MCF 10A (cell line): Measurements from ENCODE around the gene SHC3. TPM values are rescaled to one million over a fixed set of nuclear protein-coding genes. Genes with fewer than 3 reads are reported as not detected.

Source experiments
- BruUV-seq: library from RNA; stranded (reverse); fragments of 400-500 nt; replicated peaks from 2 replicates; lab custom pipeline; 2021; lab: Mats Ljungman, UMichigan
- CTCF ChIA-PET: fragments of 300-600 bp; sonication (Branson Sonifier 250); formaldehyde crosslinking; extraction: SDS; loops from one replicate; lab custom pipeline; 2021; ENCODE audit warnings: antibody characterized with exemption, inconsistent platforms; lab: Yijun Ruan, JAX
- POLR2A ChIA-PET: fragments of 300-600, 350-650 bp; sonication (Branson Sonifier 250); formaldehyde crosslinking; extraction: SDS; loops from one replicate; lab custom pipeline; 2020; ENCODE audit warnings: antibody characterized with exemption, inconsistent platforms; lab: Yijun Ruan, JAX
- DNase-seq: peaks from one replicate; pipeline ENCODE4 v3.0.0-alpha.2; 2018; ENCODE audit not compliant: unreplicated experiment
- H3K27ac Mint-ChIP-seq: one replicate; pipeline ENCODE4 v1.8.0; 2022; ENCODE audit warnings: mild to moderate bottlenecking, low read depth, mixed read lengths; ENCODE audit not compliant: unreplicated experiment
- H3K27me3 Mint-ChIP-seq: one replicate; pipeline ENCODE4 v1.8.0; 2022; ENCODE audit warnings: mixed read lengths; ENCODE audit not compliant: insufficient read depth, unreplicated experiment
- H3K36me3 Mint-ChIP-seq: one replicate; pipeline ENCODE4 v1.8.0; 2022; ENCODE audit warnings: mild to moderate bottlenecking, moderate library complexity, mixed read lengths; ENCODE audit not compliant: insufficient read depth, unreplicated experiment
- H3K4me1 Mint-ChIP-seq: one replicate; pipeline ENCODE4 v1.8.0; 2022; ENCODE audit warnings: mixed read lengths; ENCODE audit not compliant: insufficient read depth, unreplicated experiment
- H3K4me3 Mint-ChIP-seq: one replicate; pipeline ENCODE4 v1.8.0; 2022; ENCODE audit warnings: mild to moderate bottlenecking, moderate library complexity, mixed read lengths; ENCODE audit not compliant: unreplicated experiment
- H3K9me3 Mint-ChIP-seq: one replicate; pipeline ENCODE4 v1.8.0; 2022; ENCODE audit warnings: mixed read lengths; ENCODE audit not compliant: unreplicated experiment
- intact Hi-C: fragments of 100-400 bp; cut with micrococcal nuclease; formaldehyde crosslinking; loops from 2 replicates; pipeline ENCODE4 v1.14.1; 2022
- total RNA-seq: library from RNA; stranded (reverse); gene quantifications from 2 replicates; pipeline ENCODE4 v1.2.3, GENCODE V29; 2022
- TF ChIP-seq, protein P1 (sequence below): fragments of 200-600 bp; IDR thresholded peaks from one replicate; pipeline ENCODE4 v1.8.0; 2022; ENCODE audit warnings: antibody characterized with exemption, mild to moderate bottlenecking; ENCODE audit not compliant: unreplicated experiment

SHC3 gene
- total RNA-seq, 1 experiment from 2014 or later: 0.02 TPM

DNA sequence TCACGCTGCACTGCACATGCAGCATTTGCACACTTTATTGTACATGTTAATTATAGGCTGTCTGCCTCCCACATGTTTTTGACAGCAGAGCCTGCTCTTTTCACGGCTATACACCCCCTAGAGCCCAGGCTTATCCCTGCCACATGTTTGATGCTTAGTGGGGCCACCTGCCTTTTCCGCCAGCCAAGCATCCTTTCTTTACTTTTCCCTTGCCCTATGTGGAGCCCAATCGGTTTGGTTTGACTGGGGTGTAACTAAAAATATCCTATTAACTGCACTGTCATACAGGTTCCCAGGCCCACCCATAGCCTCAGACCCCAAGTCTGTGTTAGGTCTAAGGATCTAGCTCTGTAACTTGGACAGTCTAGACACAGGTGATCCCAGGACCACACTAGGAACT is 206.2 kb downstream of the SHC3 start:
- Mint-ChIP-seq H3K9me3 (no peaks in the 10 kb centered on the region), H3K27ac (no peak overlapping the region), H3K27me3 (no peaks in the 10 kb centered on the region), H3K4me3 (no peak overlapping the region), H3K36me3 (no peaks in the 10 kb centered on the region), H3K4me1 (peaks cover 5% of the 10 kb centered on the region)
- no peak for DNase-seq
- POLR2A ChIA-PET: no interaction called here
- intact Hi-C loops: no loop called here
- BruUV-seq: no TSS peak
- TF ChIP-seq, protein P1, sequence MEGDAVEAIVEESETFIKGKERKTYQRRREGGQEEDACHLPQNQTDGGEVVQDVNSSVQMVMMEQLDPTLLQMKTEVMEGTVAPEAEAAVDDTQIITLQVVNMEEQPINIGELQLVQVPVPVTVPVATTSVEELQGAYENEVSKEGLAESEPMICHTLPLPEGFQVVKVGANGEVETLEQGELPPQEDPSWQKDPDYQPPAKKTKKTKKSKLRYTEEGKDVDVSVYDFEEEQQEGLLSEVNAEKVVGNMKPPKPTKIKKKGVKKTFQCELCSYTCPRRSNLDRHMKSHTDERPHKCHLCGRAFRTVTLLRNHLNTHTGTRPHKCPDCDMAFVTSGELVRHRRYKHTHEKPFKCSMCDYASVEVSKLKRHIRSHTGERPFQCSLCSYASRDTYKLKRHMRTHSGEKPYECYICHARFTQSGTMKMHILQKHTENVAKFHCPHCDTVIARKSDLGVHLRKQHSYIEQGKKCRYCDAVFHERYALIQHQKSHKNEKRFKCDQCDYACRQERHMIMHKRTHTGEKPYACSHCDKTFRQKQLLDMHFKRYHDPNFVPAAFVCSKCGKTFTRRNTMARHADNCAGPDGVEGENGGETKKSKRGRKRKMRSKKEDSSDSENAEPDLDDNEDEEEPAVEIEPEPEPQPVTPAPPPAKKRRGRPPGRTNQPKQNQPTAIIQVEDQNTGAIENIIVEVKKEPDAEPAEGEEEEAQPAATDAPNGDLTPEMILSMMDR: no peak
- CTCF ChIA-PET: no interaction called here

GRCh38 chr9:88971131-88971960 is 207.3 kb downstream of the SHC3 start:
- Mint-ChIP-seq H3K4me3 (no peak overlapping the region), H3K27ac (no peak overlapping the region), H3K36me3 (no peaks in the 10 kb centered on the region), H3K4me1 (peaks cover 5% of the 10 kb centered on the region), H3K27me3 (no peaks in the 10 kb centered on the region), H3K9me3 (no peaks in the 10 kb centered on the region)
- ChIA-PET POLR2A (no interaction called here), CTCF (interaction anchor here (0.6 to 2.0 kb wide), 3 partner anchors 21 to 378 kb away, joined by 3 to 5 read pairs (median 3); no protein-coding TSS in a partner anchor)
- no peak for DNase-seq
- intact Hi-C loops: no loop called here
- TF ChIP-seq, protein P1: no peak
- no TSS peak for BruUV-seq

DNA sequence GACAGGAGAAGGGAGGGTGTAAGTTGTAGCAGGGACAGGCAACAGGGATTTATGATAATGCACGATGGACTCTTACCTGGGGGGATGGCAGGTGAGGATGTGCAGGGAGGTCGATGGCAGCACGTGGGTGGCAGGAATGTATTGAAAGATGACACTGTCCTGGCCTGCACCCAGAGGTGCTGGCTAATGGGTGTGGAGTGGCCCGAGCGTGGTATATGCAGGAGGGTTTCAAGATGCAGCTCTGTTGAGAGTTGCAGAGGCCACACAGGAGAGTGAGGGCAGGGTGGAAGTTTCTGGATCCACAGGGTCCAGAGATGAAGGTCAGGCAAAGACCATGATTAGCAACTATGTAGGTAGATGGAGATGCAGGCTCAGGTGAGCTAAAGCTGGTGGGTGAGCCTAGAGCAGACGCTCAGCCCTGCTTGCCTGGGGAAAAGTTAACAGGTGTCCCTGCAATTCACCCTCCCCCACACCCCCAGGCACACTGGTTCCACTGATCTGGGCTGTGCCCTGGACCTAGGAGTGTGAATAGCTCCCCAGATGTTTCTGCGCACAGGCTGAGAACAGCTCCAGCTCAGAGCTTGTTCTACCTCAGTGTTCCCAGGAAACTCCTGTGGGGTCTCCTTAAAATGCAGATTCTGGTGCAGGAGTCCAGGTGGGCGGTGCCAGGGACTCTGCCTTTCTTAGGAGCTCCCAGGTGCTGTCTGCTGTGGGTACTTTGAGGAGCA is 208.8 kb downstream of the SHC3 start:
- Mint-ChIP-seq H3K4me3 (no peak overlapping the region), H3K9me3 (no peaks in the 10 kb centered on the region), H3K36me3 (no peaks in the 10 kb centered on the region), H3K4me1 (peaks cover 5% of the 10 kb centered on the region), H3K27me3 (no peaks in the 10 kb centered on the region), H3K27ac (no peak overlapping the region)
- CTCF ChIA-PET: interaction anchor here (0.7 to 2.0 kb wide), 3 partner anchors 10 to 20 kb away, joined by 3 to 5 read pairs (median 3); no protein-coding TSS in a partner anchor
- no TSS peak for BruUV-seq
- intact Hi-C loops: no loop called here
- TF ChIP-seq, protein P1: no peak
- no peak for DNase-seq
- POLR2A ChIA-PET: no interaction called here

- Mint-ChIP-seq H3K27me3 (no peaks in the 10 kb centered on the region), H3K4me1 (peaks cover 5% of the 10 kb centered on the region), H3K9me3 (no peaks in the 10 kb centered on the region), H3K36me3 (no peaks in the 10 kb centered on the region), H3K4me3 (no peak overlapping the region), H3K27ac (no peak overlapping the region)
- ChIA-PET POLR2A (no interaction called here), CTCF (no interaction called here)
- intact Hi-C loops: no loop called here
- no TSS peak for BruUV-seq
- TF ChIP-seq, protein P1: no peak
- no peak for DNase-seq
Observed at GRCh38 chr9:88968799-88969198, 209.8 kb downstream of the SHC3 start.
